Activated T-cell treated with anti-CD3 and anti-CD28 coated beads, Interleukin-2, amount 50 U/mL, for 48 hours (primary cell): ENCODE results near the gene NDUFB5.

Source experiments
- DNase-seq, 2 experiments: peaks; one replicate each; pipeline ENCODE4 v3.0.0-alpha.2; 2020

The NDUFB5 gene

GRCh38 chr3:179604321-179605078 is at the start of gene NDUFB5, which contains the start of gene MRPL47:
TSS of gene NDUFB5 (plus strand) at chr3:179604794. CDS start at chr3:179604816, 22 bp downstream.
TSS of gene MRPL47 (minus strand) at chr3:179604638. CDS start at chr3:179604624, 14 bp downstream.
- DNase-seq: peak; percentile 92

DNA sequence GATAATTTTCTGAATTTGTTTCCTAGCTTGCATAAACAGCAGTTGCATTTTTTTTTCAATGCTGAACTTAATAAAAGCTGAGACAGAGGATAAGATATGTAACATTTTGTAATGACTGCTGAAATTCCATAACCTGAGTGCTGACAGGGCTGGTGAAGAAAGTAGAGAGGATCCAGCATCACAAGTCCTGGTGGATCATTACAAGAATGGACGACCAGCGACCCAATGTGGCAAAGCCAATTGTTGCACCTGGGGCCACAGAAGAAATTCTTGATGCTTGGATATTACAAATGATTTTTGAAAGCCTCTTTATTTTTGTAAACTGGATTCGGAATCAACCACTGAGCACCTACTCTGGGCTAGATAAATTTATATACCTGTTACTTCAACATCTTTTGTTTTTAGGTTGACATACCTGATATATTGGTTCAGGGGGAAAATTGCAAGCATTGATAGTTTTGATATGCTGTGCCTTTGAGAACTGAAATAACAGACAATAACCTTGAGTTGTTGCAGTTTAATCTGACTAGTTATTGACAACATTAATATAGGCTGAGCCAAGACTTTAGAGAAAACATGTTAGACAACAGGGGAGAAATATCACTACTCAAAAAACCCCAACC is 45.7 kb upstream of the NDUFB5 start:
- DNase-seq: peak; percentile 47 to 59

DNA sequence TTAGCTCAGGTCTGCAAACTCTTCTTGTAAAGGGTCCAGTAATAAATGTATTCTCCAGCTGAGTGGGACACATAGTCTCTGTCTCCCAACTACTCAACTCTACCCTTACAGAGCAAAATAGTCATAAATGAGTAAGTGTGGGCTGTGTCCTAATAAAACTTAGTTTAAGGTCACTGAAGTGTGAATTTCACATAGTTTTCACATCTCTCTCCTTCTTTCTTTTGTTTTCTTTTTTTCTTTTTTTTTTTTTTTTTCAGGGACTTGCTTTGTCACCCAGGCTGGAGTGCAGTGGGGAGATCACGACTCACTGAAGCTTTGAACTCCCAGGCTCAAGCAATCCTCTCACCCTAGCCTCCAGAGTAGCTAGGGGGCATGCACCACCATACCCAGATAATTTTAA is 43.8 kb upstream of the NDUFB5 start:
- no peak for DNase-seq

DNA sequence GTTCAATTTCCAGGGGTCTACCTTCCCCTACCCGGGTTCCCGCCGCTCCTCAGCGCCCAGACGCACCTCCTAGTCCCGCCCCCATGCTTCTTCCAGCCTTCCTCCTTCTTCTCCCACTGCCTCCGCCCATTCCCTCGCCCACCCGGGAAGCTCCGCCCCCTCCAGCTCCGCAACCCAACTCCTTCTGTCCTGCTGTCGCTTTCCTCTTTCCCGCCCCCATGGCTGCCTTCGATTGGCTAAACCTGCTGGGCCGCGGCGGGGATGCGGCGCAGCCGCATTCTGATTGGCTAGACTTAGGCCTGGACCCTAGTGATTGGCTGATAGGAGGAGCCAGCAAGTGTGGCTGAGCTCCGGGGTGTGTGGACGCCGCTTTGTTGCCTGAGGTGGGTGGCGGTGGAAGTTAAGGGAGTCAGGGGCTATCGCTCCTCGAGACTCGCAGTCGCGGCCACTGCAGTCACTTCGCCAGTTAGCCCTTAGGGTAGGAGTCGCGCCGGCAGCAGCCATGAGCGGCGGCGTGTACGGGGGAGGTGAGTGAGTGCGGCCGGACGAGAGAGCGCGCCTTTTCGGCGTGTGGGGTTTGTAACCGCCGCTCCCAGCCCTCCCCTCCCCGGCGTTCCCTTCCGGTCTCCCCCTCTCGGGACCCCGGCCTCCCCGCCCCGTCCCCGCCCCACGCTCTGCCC is 41.9 kb upstream of the NDUFB5 start, which contains the start of gene ACTL6A:
Gene ACTL6A, plus strand, starts transcription at position 336 of the 680 bp plus-strand sequence. Its CDS starts 167 bp downstream, at position 503.
- DNase-seq: peak; percentile 99

GRCh38 chr3:179563271-179563783 is 41.3 kb upstream of the NDUFB5 start:
- peak; percentile 82 to 83 for DNase-seq

DNA sequence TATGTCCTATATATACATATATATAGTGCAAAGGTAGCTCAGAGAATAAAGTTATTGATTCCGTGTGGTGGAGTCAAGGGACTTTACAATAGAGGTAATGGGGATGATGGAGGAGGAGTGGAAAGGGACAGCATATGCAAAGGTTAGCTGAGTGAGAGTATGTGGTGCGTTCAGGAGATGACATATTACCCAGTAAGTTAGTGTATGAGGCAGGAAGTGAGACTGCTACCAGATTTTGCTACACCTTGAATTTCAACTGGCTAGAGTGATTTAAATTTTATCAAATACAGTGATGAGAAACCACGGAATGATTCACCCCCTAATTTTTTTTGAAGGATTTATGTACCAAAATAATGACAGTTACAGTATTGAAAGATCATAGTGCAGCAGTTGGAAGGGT is 39.1 kb upstream of the NDUFB5 start:
- no peak for DNase-seq

DNA sequence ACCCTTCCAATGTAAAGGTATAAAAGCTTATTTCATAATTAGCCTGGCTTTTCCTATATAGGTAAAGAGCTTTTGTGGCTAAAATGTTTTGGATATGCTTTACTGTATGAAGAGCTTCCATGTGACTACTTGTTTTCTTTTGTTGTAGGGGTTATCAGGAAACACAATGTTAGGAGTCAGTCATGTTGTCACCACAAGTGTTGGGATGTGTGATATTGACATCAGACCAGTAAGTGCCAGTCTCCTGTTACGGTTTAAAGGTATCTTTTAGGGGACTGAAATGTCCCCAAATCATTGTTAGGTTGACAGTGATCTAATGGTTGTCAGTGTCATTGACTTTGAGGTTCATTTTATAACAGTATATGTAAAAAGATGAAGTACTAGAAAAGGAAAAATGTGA is 23.6 kb upstream of the NDUFB5 start:
- no peak for DNase-seq

GRCh38 chr3:179589143-179589542 is 15.5 kb upstream of the NDUFB5 start:
- no peak for DNase-seq

- DNase-seq: no peak
These were observed 13.9 kb upstream of the NDUFB5 start for GRCh38 chr3:179590669-179591068.

DNA sequence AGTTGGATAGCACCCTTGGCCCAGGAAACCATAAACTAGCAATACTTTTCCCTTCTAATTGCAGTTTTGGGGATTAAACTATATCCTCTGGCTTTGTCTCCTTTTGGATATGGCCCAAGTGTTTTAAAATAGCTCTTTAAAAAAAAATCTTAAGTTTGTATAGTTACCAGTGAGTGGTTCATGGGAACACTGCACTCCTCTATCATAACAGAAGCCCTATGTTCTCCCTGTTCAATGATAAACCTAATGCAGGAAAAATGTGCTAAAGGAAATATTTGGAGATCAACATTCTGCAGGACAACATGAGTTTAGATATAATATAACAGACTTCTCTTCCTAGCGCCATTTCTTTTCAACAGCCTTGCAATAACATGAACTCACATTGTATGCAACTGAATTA is 13.3 kb upstream of the NDUFB5 start:
- DNase-seq: no peak

- no peak for DNase-seq
These were observed 5.1 kb upstream of the NDUFB5 start for GRCh38 chr3:179599531-179599930.

- no peak for DNase-seq
These were observed 1.3 kb upstream of the NDUFB5 start for GRCh38 chr3:179603321-179603720.

- DNase-seq: no peak
These were observed 763 bp upstream of the NDUFB5 start for GRCh38 chr3:179603831-179604230.

GRCh38 chr3:179606534-179607085 is 2.0 kb downstream of the NDUFB5 start:
- DNase-seq: no peak

DNA sequence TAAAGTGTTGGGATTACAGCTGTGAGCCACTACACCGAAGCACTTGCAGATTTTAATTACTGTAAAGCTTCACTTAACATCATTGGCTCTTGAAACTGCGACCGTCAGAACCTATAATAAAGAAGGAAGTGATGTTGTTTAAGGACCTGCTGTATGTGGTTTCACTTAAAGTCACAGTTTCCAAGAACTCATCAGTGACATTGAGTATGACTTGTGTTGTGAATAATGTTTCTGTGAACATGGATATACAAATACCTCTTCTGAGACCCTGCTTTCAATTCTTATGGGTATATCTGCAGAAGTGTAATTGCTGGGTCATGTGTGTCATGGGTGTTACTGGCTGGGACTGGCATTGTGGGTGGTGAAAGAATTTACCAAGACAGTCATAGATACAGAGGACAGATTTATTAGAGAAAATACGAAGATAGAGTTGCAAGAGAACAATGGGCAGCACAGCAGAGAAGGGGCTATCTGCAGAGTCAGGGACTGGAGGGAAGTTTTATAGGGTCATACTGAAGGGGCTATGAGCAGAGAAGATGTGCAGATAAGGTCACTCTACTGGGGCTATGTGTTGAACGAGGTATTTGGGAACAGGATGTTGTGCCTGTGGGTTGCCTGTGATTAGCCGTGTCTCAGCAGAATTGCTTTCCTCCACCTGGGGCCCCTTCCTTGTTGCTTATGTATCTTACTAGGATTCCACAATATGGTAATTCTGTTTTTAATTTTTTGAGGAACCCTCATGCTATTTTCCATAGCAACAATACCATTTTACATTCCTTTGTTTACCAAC is 4.5 kb downstream of the NDUFB5 start:
- peak; percentile 35 to 36 for DNase-seq

DNA sequence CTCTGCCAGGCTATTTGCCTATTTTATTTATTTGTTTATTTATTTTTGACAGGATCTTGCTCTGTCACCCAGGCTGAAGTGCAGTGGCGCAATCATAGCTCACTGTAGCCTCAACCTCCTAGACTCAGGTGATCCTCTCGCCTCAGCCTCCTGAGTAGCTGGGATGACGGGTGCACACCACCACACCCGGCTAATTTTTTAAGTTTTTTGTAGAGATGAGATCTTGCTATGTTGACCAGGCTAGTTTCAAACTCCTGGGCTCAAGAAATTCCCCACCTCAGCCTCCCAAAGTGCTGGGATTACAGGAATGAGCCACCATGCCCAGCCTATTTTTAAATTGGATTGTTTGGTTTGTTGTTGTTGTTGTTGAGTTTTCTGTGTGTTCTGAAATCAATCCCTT is 5.5 kb downstream of the NDUFB5 start:
- no peak for DNase-seq

GRCh38 chr3:179613807-179614206 is 9.2 kb downstream of the NDUFB5 start:
- no peak for DNase-seq

DNA sequence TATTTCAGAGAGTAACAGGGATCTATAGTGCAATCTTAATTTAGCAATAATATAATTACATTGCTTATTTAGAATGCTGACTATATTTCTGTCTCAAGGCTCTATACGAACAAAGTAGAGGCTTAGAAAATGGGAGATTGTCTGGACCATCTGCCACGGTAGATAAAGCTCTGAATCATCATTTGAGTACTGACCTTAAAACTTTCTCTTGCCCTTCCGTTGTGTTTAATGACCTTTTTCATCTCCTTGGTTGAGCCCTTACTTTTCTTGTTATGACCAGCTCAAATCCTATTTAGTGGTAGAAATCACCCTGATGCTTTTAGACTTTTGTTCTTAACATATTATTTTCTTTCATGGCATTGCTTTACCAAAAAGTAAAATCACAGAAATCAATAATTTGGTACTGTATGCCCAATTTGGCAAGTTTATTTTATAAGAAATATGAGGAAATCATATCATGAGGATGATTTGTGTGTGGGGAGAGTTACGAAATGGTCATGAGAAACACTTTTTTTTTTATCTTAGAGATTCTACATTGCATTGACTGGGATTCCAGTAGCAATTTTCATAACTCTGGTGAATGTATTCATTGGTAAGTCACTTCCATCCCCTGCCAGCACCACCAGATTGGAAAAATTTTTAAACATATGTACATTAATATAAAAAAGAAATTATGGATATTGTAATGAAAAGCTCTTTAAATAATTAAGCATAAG is 11.0 kb downstream of the NDUFB5 start:
- no peak for DNase-seq

DNA sequence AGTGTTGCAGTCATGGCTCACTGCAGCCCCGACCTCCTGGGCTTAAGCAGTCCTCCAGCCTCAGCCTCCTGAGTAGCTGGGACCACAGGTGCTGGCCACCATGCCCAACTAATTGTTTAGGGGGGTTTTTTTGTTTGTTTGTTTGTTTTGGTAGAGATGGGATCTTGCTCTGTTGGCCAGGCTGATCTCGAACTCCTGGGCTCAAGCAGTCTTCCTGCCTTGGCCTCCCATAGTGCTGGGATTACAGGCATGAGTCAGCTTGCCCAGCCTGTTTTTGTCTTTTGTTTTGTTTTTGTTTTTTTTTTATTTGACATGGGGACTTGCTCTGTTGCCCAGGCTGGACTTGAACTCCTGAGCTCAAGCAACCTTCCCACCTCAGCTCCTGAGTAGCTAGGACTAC is 17.4 kb downstream of the NDUFB5 start:
- no peak for DNase-seq

DNA sequence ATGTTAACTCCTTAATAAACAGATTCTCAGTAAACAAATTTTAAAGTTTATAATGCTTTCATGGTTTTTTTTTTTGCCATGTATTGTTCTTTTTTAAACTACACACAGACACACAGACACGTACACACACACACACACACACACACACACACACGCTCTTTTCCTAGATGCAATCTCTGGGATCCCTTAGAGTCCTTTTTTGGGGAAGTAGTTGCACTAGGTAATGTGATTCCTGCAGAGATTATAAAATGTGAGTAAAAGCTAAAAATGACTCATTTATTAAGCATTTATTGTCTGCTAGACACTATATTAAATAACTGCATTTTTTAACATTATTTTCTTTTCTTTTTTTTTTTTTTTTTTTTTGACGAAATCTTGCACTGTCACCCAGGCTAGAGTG is 19.9 kb downstream of the NDUFB5 start:
- no peak for DNase-seq

DNA sequence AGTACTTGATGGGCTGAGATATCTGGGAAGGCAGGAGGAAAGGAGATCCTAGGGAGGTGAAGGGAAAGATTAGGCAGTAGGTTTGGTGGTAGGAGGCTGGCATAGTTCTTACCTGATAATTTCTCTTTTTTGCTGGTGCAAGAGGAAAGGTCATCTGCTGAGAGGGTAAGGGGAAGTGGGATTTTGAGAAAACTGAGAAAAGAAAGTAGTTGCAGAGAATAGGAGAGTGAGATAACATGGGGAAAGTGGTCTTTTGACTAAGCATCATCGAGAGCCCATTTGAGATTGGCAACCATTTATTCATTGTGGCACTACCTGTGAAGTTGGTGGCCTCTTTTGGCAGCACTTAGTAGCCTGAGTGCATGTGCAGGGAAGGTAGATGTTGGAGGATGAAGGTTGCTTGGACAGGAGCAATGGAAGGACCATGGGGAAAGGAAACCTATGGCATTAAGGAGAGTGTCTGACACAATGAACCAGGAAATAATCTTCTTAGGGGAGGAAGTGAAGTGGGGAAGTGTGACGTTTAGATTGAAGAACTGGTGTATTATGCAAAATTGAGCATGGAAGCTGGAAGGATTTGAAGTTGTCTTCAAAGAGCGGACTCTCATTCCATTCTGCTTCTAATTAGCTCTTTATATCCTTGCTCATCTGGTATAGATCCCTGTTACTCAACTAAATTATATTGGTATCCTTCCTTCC is 26.3 kb downstream of the NDUFB5 start:
- no peak for DNase-seq
